OCI-LY7 (cell line): Measurements from ENCODE around the gene SYK. TPM values are rescaled to one million over a fixed set of nuclear protein-coding genes. Genes with fewer than 3 reads are reported as not detected.
A peak's percentile ranks its signal among the peaks of the same experiment; 100 is the strongest.

ENCODE experiments used
- BruUV-seq: library from RNA; stranded (reverse); fragments of 400-500 nt; replicated peaks from 2 replicates; lab custom pipeline; 2021; lab: Mats Ljungman, UMichigan
- CTCF ChIA-PET: fragments of 300-600 bp; sonication (Branson Sonifier 250); formaldehyde crosslinking; loops from one replicate; lab custom pipeline; 2022; ENCODE audit warnings: antibody characterized with exemption; ENCODE audit not compliant: unreplicated experiment; lab: Charles Lee
- POLR2A ChIA-PET: fragments of 300-600 bp; sonication (Branson Sonifier 250); formaldehyde crosslinking; loops from one replicate; lab custom pipeline; 2022; ENCODE audit warnings: antibody characterized with exemption; lab: Charles Lee
- DNase-seq: peaks from one replicate; pipeline ENCODE4 v3.0.0-alpha.2; 2015; ENCODE audit warnings: low spot score
- H2AFZ ChIP-seq: fragments of 200-600 bp; sonication (generic), shearing (Covaris generic); 2 replicates; pipeline ENCODE4 v1.6.1; 2014; ENCODE audit warnings: mild to moderate bottlenecking, antibody characterized with exemption, low read length, moderate library complexity
- H3K27ac ChIP-seq: fragments of 200-600 bp; sonication (generic); 2 replicates; pipeline ENCODE4 v1.5.1; 2014; ENCODE audit warnings: mixed run types, low read depth, mild to moderate bottlenecking, moderate library complexity, low read length, inconsistent platforms; ENCODE audit not compliant: poor library complexity, severe bottlenecking
- H3K36me3 ChIP-seq: fragments of 200-600 bp; sonication (generic); 2 replicates; pipeline ENCODE4 v1.6.1; 2014; ENCODE audit warnings: mild to moderate bottlenecking, antibody characterized with exemption, low read length, moderate library complexity, mixed read lengths; ENCODE audit not compliant: insufficient read depth
- H3K4me1 ChIP-seq: fragments of 200-600 bp; sonication (generic); 2 replicates; pipeline ENCODE4 v1.5.1; 2014; ENCODE audit warnings: mild to moderate bottlenecking, low read length; ENCODE audit not compliant: insufficient read depth, poor library complexity, severe bottlenecking
- H3K4me2 ChIP-seq: fragments of 200-600 bp; sonication (generic); 2 replicates; pipeline ENCODE4 v1.6.1; 2014; ENCODE audit warnings: mild to moderate bottlenecking, low read length
- H3K4me3 ChIP-seq: fragments of 200-600 bp; sonication (generic); 2 replicates; pipeline ENCODE4 v1.5.1; 2014; ENCODE audit warnings: mild to moderate bottlenecking, low read depth, low read length; ENCODE audit not compliant: poor library complexity, severe bottlenecking
- H3K79me2 ChIP-seq: fragments of 200-600 bp; sonication (generic); 2 replicates; pipeline ENCODE4 v1.6.1; 2016; ENCODE audit warnings: low read depth, mild to moderate bottlenecking, low read length, moderate library complexity, mixed read lengths; ENCODE audit not compliant: insufficient read depth
- H3K9me2 ChIP-seq: fragments of 200-600 bp; sonication (generic); 2 replicates; pipeline ENCODE4 v1.6.1; 2016; ENCODE audit warnings: mild to moderate bottlenecking, low read length, mixed read lengths; ENCODE audit not compliant: insufficient read depth
- H3K9me3 ChIP-seq: fragments of 200-600 bp; sonication (generic); 2 replicates; pipeline ENCODE4 v1.6.1; 2014; ENCODE audit warnings: mild to moderate bottlenecking, mixed run types, low read length, mixed read lengths
- H4K20me1 ChIP-seq: fragments of 200-600 bp; sonication (generic); 2 replicates; pipeline ENCODE4 v1.6.1; 2014; ENCODE audit warnings: mild to moderate bottlenecking, antibody characterized with exemption, low read length, moderate library complexity, mixed read lengths; ENCODE audit not compliant: insufficient read depth
- CTCF ChIP-seq: fragments of 200-600 bp; sonication (generic); conservative IDR thresholded peaks from 2 replicates; pipeline ENCODE4 v1.5.1; 2014; ENCODE audit warnings: mild to moderate bottlenecking, antibody characterized with exemption, low read length, moderate library complexity, mixed read lengths
- EZH2phosphoT487 ChIP-seq: fragments of 200-600 bp; sonication (generic); IDR thresholded peaks from 2 replicates; pipeline ENCODE4 v1.6.1; 2018; ENCODE audit warnings: low read depth, borderline replicate concordance, mild to moderate bottlenecking, mixed run types, antibody characterized with exemption, low read length, moderate library complexity, mixed read lengths
- intact Hi-C: fragments of 100-400 bp; cut with micrococcal nuclease; formaldehyde crosslinking; loops from one replicate; pipeline ENCODE4 v1.10.0; 2022; ENCODE audit not compliant: unreplicated experiment
- total RNA-seq, 2 experiments: library from RNA; depleted of rRNA in 1 of 2; stranded (reverse); fragments of >200 nt in 1 of 2; shearing (Covaris generic) in 1 of 2; gene quantifications; 2 replicates each; pipeline ENCODE4 v1.2.3, GENCODE V29; 2014 to 2022

The SYK gene
- total RNA-seq, 2 experiments from 2014 or later: 112 to 175 TPM

DNA sequence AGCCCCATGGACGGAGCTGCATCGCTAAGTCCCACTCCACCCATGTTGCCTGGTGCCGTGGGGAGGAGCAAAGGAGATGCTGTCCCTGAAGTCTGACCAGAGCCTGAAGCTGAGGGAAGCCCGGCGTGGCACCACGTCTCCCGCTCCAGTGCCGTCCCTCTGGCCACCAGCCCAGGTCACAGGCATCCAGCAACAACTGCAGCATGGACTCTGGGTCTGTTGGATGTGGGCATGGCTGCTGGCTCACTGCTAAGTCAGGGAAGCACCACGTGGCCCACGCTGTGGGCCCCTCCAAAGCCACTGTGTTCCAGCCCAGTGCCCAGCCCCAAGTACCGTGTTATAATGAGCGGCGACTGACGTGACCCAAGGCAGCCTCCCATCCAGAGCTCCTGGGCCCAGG lies 112.6 kb downstream of the SYK start:
- CTCF ChIA-PET: interaction anchor here (0.5 to 1.8 kb wide), 6 partner anchors 16 to 1012 kb away, joined by 3 to 8 read pairs (median 4); no protein-coding TSS in a partner anchor
- Histone ChIP-seq H4K20me1 (no peaks in the 10 kb centered on the region), H3K36me3 (no peaks in the 10 kb centered on the region), H3K79me2 (no peaks in the 10 kb centered on the region), H3K4me1 (peaks cover 35% of the 10 kb centered on the region), H3K9me3 (no peaks in the 10 kb centered on the region), H3K4me2 (no peak overlapping the region), H3K4me3 (no peak overlapping the region), H2AFZ (no peak overlapping the region), H3K27ac (no peak overlapping the region), H3K9me2 (no peaks in the 10 kb centered on the region)
- intact Hi-C loops: loop anchor here (2.0 to 10.0 kb wide), 5 partner anchors 71 to 813 kb away; no protein-coding TSS in a partner anchor
- TF ChIP-seq EZH2phosphoT487 (no peak), CTCF (no peak)
- POLR2A ChIA-PET: interaction anchor here (0.6 to 0.8 kb wide), 2 partner anchors 165 to 513 kb away, joined by 3 read pairs; no protein-coding TSS in a partner anchor
- no peak for DNase-seq
- BruUV-seq: no TSS peak

DNA sequence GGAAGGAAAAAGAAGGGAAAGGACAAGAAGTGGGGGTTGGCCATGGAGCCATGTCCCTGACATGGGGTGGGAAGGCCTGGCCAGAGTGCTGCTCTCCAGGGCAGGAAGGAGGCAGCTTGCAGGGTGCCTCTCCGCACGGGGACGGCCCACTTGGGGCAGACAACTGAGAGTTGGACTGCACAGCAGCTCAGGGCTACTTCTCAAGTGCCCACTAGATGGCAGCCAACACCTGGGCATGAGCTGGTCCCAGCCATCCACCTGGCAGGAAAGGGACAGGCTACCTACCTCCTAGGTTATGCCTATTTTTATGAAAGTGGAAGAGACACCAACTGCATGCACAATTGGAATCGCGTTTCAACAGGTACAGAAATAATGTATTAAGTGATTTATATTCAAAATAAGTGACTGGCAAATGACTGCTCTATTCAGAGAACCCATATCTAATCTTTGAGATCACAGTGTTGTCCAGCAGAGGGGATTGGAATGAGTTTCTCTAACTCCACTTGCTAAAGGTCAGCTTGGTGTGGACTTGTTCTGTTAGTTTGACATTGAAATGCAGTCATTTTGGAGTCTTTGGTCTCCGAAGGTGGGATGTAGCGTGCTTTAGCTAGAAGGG lies 113.4 kb downstream of the SYK start:
- POLR2A ChIA-PET: interaction anchor here (0.6 to 0.7 kb wide), 2 partner anchors 83 to 165 kb away, joined by 3 to 4 read pairs; no protein-coding TSS in a partner anchor

More for the DNA sequence above, 113.4 kb downstream of the SYK start:
- Histone ChIP-seq H4K20me1 (no peaks in the 10 kb centered on the region), H3K4me3 (no peak overlapping the region), H3K4me1 (peaks cover 27% of the 10 kb centered on the region), H3K27ac (no peak overlapping the region), H3K9me3 (no peaks in the 10 kb centered on the region), H3K79me2 (no peaks in the 10 kb centered on the region), H3K4me2 (no peak overlapping the region), H3K36me3 (no peaks in the 10 kb centered on the region), H3K9me2 (no peaks in the 10 kb centered on the region), H2AFZ (peak overlapping the region; percentile 37; the same call in 1 of the 2 replicates)
- peak; percentile 93 for TF ChIP-seq CTCF
- no peak for TF ChIP-seq EZH2phosphoT487
- CTCF ChIA-PET: interaction anchor here (0.6 to 1.8 kb wide), 6 partner anchors 16 to 812 kb away, joined by 3 to 8 read pairs (median 4); no protein-coding TSS in a partner anchor
- intact Hi-C loops: loop anchor here (1.0 to 10.0 kb wide), 6 partner anchors 70 to 812 kb away; no protein-coding TSS in a partner anchor
- no TSS peak for BruUV-seq
- DNase-seq: peak; percentile 86
